ENCODE measurements around the gene RAPGEF5. TPM values are rescaled to one million over a fixed set of nuclear protein-coding genes. Genes with fewer than 3 reads are reported as not detected.
A peak's percentile ranks its signal among the peaks of the same experiment; 100 is the strongest.

RAPGEF5 gene
- total and polyA plus RNA-seq, 4 experiments from 2014 or later: not detected

- Histone ChIP-seq H3K4me1 (ENCODE audit: insufficient read depth, low read length) (no peaks in the 10 kb centered on the region), H3K36me3 (ENCODE audit: insufficient read depth, low read length) (no peaks in the 10 kb centered on the region), H3K27me3 (ENCODE audit: insufficient read depth, low read length) (no peaks in the 10 kb centered on the region), H3K9me3 (ENCODE audit: control insufficient read depth in 1 of 2, low read length in 2 of 2) (no peaks in the 10 kb centered on the region), H3K27ac (ENCODE audit: low read depth, low read length) (no peak overlapping the region), H3K4me3 (ENCODE audit: low read length in 2 of 2) (no peak overlapping the region)
- ChIA-PET POLR2A (ENCODE audit: partially characterized antibody) (no interaction called here), CTCF (ENCODE audit: partially characterized antibody) (no interaction called here)
- intact Hi-C loops (cut with micrococcal nuclease): no loop called here
- Mint-ChIP-seq H3K36me3 (no peaks in the 10 kb centered on the region), H3K27me3 (peaks cover 2% of the 10 kb centered on the region in 2 donors), H3K9me3 (no peaks in the 10 kb centered on the region), H3K4me1 (no peaks in the 10 kb centered on the region), H3K27ac (no peak overlapping the region), H3K4me3 (no peak overlapping the region)
- no peak for DNase-seq
Measured at GRCh38 chr7:22192801-22193200, 164.2 kb downstream of the RAPGEF5 start.

- no peaks in the 10 kb centered on the region for H3K36me3 Mint-ChIP-seq
- peaks cover 2% of the 10 kb centered on the region in 2 donors for H3K27me3 Mint-ChIP-seq
- Histone ChIP-seq H3K4me1 (ENCODE audit: insufficient read depth, low read length) (no peaks in the 10 kb centered on the region), H3K4me3 (ENCODE audit: low read length in 2 of 2) (no peak overlapping the region), H3K27me3 (ENCODE audit: insufficient read depth, low read length) (no peaks in the 10 kb centered on the region), H3K36me3 (ENCODE audit: insufficient read depth, low read length) (no peaks in the 10 kb centered on the region), H3K9me3 (ENCODE audit: control insufficient read depth in 1 of 2, low read length in 2 of 2) (no peaks in the 10 kb centered on the region), H3K27ac (ENCODE audit: low read depth, low read length) (no peak overlapping the region)
- POLR2A ChIA-PET (ENCODE audit: partially characterized antibody): no interaction called here
- intact Hi-C loops (cut with micrococcal nuclease): no loop called here
- peak overlapping the region in 1 of 7 donors; percentile 35 for H3K27ac Mint-ChIP-seq
- H3K4me1 Mint-ChIP-seq: no peaks in the 10 kb centered on the region
- CTCF ChIA-PET (ENCODE audit: partially characterized antibody): no interaction called here
- H3K4me3 Mint-ChIP-seq: no peak overlapping the region
- DNase-seq: no peak
- H3K9me3 Mint-ChIP-seq: no peaks in the 10 kb centered on the region
Measured at GRCh38 chr7:22190736-22191135, 166.2 kb downstream of the RAPGEF5 start.

GRCh38 chr7:22189741-22190140, 167.2 kb downstream of the RAPGEF5 start:
- ChIA-PET POLR2A (ENCODE audit: partially characterized antibody) (no interaction called here), CTCF (ENCODE audit: partially characterized antibody) (no interaction called here)
- Histone ChIP-seq H3K4me3 (ENCODE audit: low read length in 2 of 2) (no peak overlapping the region), H3K9me3 (ENCODE audit: control insufficient read depth in 1 of 2, low read length in 2 of 2) (no peaks in the 10 kb centered on the region), H3K4me1 (ENCODE audit: insufficient read depth, low read length) (no peaks in the 10 kb centered on the region), H3K27ac (ENCODE audit: low read depth, low read length) (no peak overlapping the region), H3K36me3 (ENCODE audit: insufficient read depth, low read length) (no peaks in the 10 kb centered on the region), H3K27me3 (ENCODE audit: insufficient read depth, low read length) (no peaks in the 10 kb centered on the region)
- Mint-ChIP-seq H3K4me1 (no peaks in the 10 kb centered on the region), H3K27me3 (peaks cover 2 to 3% of the 10 kb centered on the region in 2 donors), H3K9me3 (no peaks in the 10 kb centered on the region), H3K4me3 (no peak overlapping the region), H3K27ac (no peak overlapping the region), H3K36me3 (no peaks in the 10 kb centered on the region)
- intact Hi-C loops (cut with micrococcal nuclease): no loop called here
- no peak for DNase-seq

- Mint-ChIP-seq H3K4me1 (no peaks in the 10 kb centered on the region), H3K27me3 (peaks cover 3 to 4% of the 10 kb centered on the region in 2 donors), H3K27ac (no peak overlapping the region), H3K4me3 (no peak overlapping the region), H3K9me3 (no peaks in the 10 kb centered on the region), H3K36me3 (no peaks in the 10 kb centered on the region)
- Histone ChIP-seq H3K27me3 (ENCODE audit: insufficient read depth, low read length) (no peaks in the 10 kb centered on the region), H3K27ac (ENCODE audit: low read depth, low read length) (no peak overlapping the region), H3K9me3 (ENCODE audit: control insufficient read depth in 1 of 2, low read length in 2 of 2) (no peaks in the 10 kb centered on the region), H3K4me1 (ENCODE audit: insufficient read depth, low read length) (no peaks in the 10 kb centered on the region), H3K4me3 (ENCODE audit: low read length in 2 of 2) (no peak overlapping the region), H3K36me3 (ENCODE audit: insufficient read depth, low read length) (no peaks in the 10 kb centered on the region)
- POLR2A ChIA-PET (ENCODE audit: partially characterized antibody): no interaction called here
- intact Hi-C loops (cut with micrococcal nuclease): no loop called here
- CTCF ChIA-PET (ENCODE audit: partially characterized antibody): no interaction called here
- DNase-seq: no peak
Measured at GRCh38 chr7:22189230-22189629, 167.7 kb downstream of the RAPGEF5 start.

- Mint-ChIP-seq H3K27ac (no peak overlapping the region), H3K4me1 (no peaks in the 10 kb centered on the region), H3K4me3 (no peak overlapping the region), H3K9me3 (no peaks in the 10 kb centered on the region), H3K36me3 (no peaks in the 10 kb centered on the region), H3K27me3 (peaks cover 6 to 9% of the 10 kb centered on the region in 2 donors)
- ChIA-PET POLR2A (ENCODE audit: partially characterized antibody) (no interaction called here), CTCF (ENCODE audit: partially characterized antibody) (no interaction called here)
- Histone ChIP-seq H3K9me3 (ENCODE audit: control insufficient read depth in 1 of 2, low read length in 2 of 2) (no peaks in the 10 kb centered on the region), H3K4me3 (ENCODE audit: low read length in 2 of 2) (no peak overlapping the region), H3K36me3 (ENCODE audit: insufficient read depth, low read length) (no peaks in the 10 kb centered on the region), H3K4me1 (ENCODE audit: insufficient read depth, low read length) (no peaks in the 10 kb centered on the region), H3K27ac (ENCODE audit: low read depth, low read length) (no peak overlapping the region), H3K27me3 (ENCODE audit: insufficient read depth, low read length) (no peaks in the 10 kb centered on the region)
- intact Hi-C loops (cut with micrococcal nuclease): no loop called here
- DNase-seq: no peak
Measured at GRCh38 chr7:22187691-22188348, 169.1 kb downstream of the RAPGEF5 start.

GRCh38 chr7:22185559-22185958, 171.4 kb downstream of the RAPGEF5 start:
- no peak for DNase-seq
- no peaks in the 10 kb centered on the region for H3K9me3 Mint-ChIP-seq
- Histone ChIP-seq H3K4me1 (ENCODE audit: insufficient read depth, low read length) (no peaks in the 10 kb centered on the region), H3K36me3 (ENCODE audit: insufficient read depth, low read length) (no peaks in the 10 kb centered on the region), H3K27ac (ENCODE audit: low read depth, low read length) (no peak overlapping the region), H3K9me3 (ENCODE audit: control insufficient read depth in 1 of 2, low read length in 2 of 2) (no peaks in the 10 kb centered on the region), H3K27me3 (ENCODE audit: insufficient read depth, low read length) (no peaks in the 10 kb centered on the region), H3K4me3 (ENCODE audit: low read length in 2 of 2) (no peak overlapping the region)
- ChIA-PET POLR2A (ENCODE audit: partially characterized antibody) (no interaction called here), CTCF (ENCODE audit: partially characterized antibody) (interaction anchor here (0.7 kb wide), 1 partner anchor 11 kb away, joined by 3 read pairs; no protein-coding TSS in a partner anchor)
- intact Hi-C loops (cut with micrococcal nuclease): no loop called here
- H3K36me3 Mint-ChIP-seq: no peaks in the 10 kb centered on the region
- H3K4me3 Mint-ChIP-seq: no peak overlapping the region
- no peak overlapping the region for H3K27ac Mint-ChIP-seq
- H3K4me1 Mint-ChIP-seq: no peaks in the 10 kb centered on the region
- peaks cover 12 to 14% of the 10 kb centered on the region in 2 donors for H3K27me3 Mint-ChIP-seq

- no peak overlapping the region for H3K4me3 ChIP-seq (ENCODE audit: low read length in 2 of 2)
- Mint-ChIP-seq H3K27ac (no peak overlapping the region), H3K9me3 (no peaks in the 10 kb centered on the region), H3K4me1 (no peaks in the 10 kb centered on the region), H3K27me3 (peaks cover 12 to 14% of the 10 kb centered on the region in 2 donors), H3K4me3 (no peak overlapping the region), H3K36me3 (no peaks in the 10 kb centered on the region)
- ChIA-PET POLR2A (ENCODE audit: partially characterized antibody) (no interaction called here), CTCF (ENCODE audit: partially characterized antibody) (interaction anchor here (0.7 kb wide), 1 partner anchor 10 kb away, joined by 3 read pairs; no protein-coding TSS in a partner anchor)
- H3K9me3 ChIP-seq (ENCODE audit: control insufficient read depth in 1 of 2, low read length in 2 of 2): no peaks in the 10 kb centered on the region
- intact Hi-C loops (cut with micrococcal nuclease): no loop called here
- no peaks in the 10 kb centered on the region for H3K4me1 ChIP-seq (ENCODE audit: insufficient read depth, low read length)
- H3K27me3 ChIP-seq (ENCODE audit: insufficient read depth, low read length): no peaks in the 10 kb centered on the region
- H3K36me3 ChIP-seq (ENCODE audit: insufficient read depth, low read length): no peaks in the 10 kb centered on the region
- DNase-seq: no peak
- no peak overlapping the region for H3K27ac ChIP-seq (ENCODE audit: low read depth, low read length)
Measured at GRCh38 chr7:22184549-22185199, 172.3 kb downstream of the RAPGEF5 start.
